Measurements from ENCODE around the gene DPF3.
"Not testable (repeated sequence)": the region's sequence is repeated elsewhere in the genome, so short reads cannot be mapped to it uniquely, and the experiment has no call there.

Gene DPF3

GRCh38 chr14:72876005-72876709 is 17.7 kb downstream of the DPF3 start:
- DNase-seq (ENCODE audit: low read depth) = no peak
- TF ChIP-seq, protein P1, sequence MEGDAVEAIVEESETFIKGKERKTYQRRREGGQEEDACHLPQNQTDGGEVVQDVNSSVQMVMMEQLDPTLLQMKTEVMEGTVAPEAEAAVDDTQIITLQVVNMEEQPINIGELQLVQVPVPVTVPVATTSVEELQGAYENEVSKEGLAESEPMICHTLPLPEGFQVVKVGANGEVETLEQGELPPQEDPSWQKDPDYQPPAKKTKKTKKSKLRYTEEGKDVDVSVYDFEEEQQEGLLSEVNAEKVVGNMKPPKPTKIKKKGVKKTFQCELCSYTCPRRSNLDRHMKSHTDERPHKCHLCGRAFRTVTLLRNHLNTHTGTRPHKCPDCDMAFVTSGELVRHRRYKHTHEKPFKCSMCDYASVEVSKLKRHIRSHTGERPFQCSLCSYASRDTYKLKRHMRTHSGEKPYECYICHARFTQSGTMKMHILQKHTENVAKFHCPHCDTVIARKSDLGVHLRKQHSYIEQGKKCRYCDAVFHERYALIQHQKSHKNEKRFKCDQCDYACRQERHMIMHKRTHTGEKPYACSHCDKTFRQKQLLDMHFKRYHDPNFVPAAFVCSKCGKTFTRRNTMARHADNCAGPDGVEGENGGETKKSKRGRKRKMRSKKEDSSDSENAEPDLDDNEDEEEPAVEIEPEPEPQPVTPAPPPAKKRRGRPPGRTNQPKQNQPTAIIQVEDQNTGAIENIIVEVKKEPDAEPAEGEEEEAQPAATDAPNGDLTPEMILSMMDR (conservative IDR thresholded peaks at IDR 0.05; ENCODE audit: low read depth, low read length) = no peak

GRCh38 chr14:72870878-72871277 is 23.0 kb downstream of the DPF3 start:
- not testable (repeated sequence) for DNase-seq (ENCODE audit: low read depth)

More at GRCh38 chr14:72876005-72876709, 17.7 kb downstream of the DPF3 start:
- no peak overlapping the region for H3K4me3 ChIP-seq (ENCODE audit: low read length)

GRCh38 chr14:72869407-72870329 is 24.2 kb downstream of the DPF3 start:
- no peak for DNase-seq (ENCODE audit: low read depth)
- H3K4me3 ChIP-seq (ENCODE audit: low read length) = no peak overlapping the region
- TF ChIP-seq, protein P1 (conservative IDR thresholded peaks at IDR 0.05; ENCODE audit: low read depth, low read length) = no peak

More at GRCh38 chr14:72870878-72871277, 23.0 kb downstream of the DPF3 start:
- H3K4me3 ChIP-seq (ENCODE audit: low read length) = not testable (repeated sequence)

GRCh38 chr14:72868500-72868899 is 25.4 kb downstream of the DPF3 start:
- no peak for DNase-seq (ENCODE audit: low read depth)
- TF ChIP-seq, protein P1 (conservative IDR thresholded peaks at IDR 0.05; ENCODE audit: low read depth, low read length) = no peak

DNA sequence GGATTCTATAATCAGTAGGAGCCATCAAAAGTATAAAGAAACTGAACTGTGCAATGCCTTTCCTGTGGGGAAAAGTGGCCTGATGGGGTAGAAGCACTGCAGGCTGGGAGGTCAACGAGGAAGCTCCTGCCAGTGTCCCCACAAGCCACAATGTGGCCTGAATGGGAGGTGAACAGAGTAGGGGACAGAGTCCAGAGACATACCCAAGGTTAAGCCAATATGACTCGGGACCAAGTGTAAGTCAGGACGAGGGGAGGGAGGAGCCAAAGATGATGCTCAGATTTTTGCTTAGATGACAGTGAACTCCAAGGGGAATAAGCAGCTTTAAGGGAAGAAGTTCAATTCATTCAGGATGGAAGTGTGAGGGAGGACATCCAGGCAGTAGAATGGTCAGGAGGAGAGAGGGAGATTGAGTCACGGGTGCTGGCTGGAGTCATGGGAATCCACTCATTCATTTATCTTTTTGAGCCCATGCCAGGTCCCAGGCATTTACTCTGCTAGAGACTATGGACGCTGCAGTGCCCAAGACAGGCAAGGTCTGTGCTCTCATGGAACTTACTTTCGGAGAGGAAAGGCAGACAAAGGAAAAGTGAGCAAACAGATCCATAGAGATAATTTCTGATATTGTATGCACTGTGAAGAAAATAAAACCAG is 29.1 kb downstream of the DPF3 start:
- DNase-seq (ENCODE audit: low read depth) = no peak

More at GRCh38 chr14:72868500-72868899, 25.4 kb downstream of the DPF3 start:
- H3K4me3 ChIP-seq (ENCODE audit: low read length) = no peak overlapping the region

DNA sequence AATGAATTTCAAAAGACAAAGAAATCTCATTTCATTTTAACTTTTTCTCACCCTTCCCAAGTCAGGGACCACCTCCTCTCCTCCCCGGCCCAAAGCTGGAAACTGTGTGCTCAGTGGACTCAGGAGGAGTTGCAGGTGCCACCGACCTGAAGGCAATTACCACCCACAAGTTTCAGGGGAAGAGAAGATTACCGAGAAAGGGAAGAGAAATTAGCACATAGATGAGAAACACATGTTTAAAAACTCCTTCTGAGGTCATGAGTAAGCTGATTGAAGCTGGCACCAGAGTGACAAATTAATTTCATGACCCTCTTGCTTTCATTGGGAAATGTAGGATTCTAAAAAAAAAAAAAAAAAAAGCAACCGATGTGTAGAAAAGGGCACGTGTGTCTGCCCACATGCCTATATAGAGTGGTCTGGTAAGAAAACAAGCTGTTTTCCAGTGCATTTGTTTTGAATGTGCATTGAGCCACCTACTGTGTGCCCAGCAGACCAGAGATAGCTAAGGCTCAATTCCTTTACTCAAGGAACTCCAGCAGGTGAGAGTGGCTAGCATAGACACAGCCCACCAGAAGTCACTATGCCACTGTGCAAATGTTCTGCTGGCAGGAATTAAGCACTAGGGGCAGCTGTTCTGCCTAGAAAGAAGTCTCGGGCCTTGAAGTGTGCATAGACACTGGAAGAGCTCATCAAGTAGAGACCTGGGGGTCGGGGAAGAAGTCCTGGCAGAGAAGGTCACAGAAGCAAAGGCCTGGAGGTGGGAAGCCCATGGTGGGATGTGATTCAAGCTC is 30.5 kb downstream of the DPF3 start:
- TF ChIP-seq, protein P1 (conservative IDR thresholded peaks at IDR 0.05; ENCODE audit: low read depth, low read length) = no peak
- no peak for DNase-seq (ENCODE audit: low read depth)
- no peak overlapping the region for H3K4me3 ChIP-seq (ENCODE audit: low read length)

More for the DNA sequence above, 29.1 kb downstream of the DPF3 start:
- no peak overlapping the region for H3K4me3 ChIP-seq (ENCODE audit: low read length)
- TF ChIP-seq, protein P1 (conservative IDR thresholded peaks at IDR 0.05; ENCODE audit: low read depth, low read length) = no peak
